PC-9 (cell line): ENCODE measurements around the gene APBA1.

Experiments used
- CTCF ChIP-seq: fragments of 200-600 bp; sonication (generic); conservative IDR thresholded peaks from 2 replicates; pipeline ENCODE4 v1.6.1; 2017; ENCODE audit warnings: mixed run types, antibody characterized with exemption, mild to moderate bottlenecking, moderate library complexity
- EZH2 ChIP-seq: fragments of 200-600 bp; sonication (generic); IDR thresholded peaks from 2 replicates; pipeline ENCODE4 v1.8.0; 2017; ENCODE audit warnings: antibody characterized with exemption, low read depth

GRCh38 chr9:69421908-69422801, 250.0 kb downstream of the APBA1 start:
- TF ChIP-seq CTCF (peak; percentile 93), EZH2 (no peak)
